K562 (cell line): ENCODE results near the gene GDF7. TPM values are rescaled to one million over a fixed set of nuclear protein-coding genes. Genes with fewer than 3 reads are reported as not detected.
A peak's percentile ranks its signal among the peaks of the same experiment; 100 is the strongest.

Source experiments
- DEAF1 ChIP-seq: fragments of 450-650 bp; formaldehyde crosslinking; IDR thresholded peaks from 2 replicates; pipeline ENCODE4 v1.4.0; 2020; ENCODE audit warnings: mild to moderate bottlenecking, moderate library complexity
- E2F3 ChIP-seq: fragments of 250-450 bp; sonication (Bioruptor Pico); IDR thresholded peaks from 2 replicates; pipeline ENCODE4 v1.4.0; 2020; ENCODE audit warnings: mild to moderate bottlenecking
- E4F1 ChIP-seq: fragments of 250-450 bp; sonication (Bioruptor Pico); IDR thresholded peaks from 2 replicates; pipeline ENCODE4 v1.5.0; 2021; ENCODE audit warnings: mild to moderate bottlenecking, borderline replicate concordance
- FOXA1 ChIP-seq: fragments of 450-650 bp; IDR thresholded peaks from 2 replicates; pipeline ENCODE4 v1.6.1; 2016; ENCODE audit warnings: mild to moderate bottlenecking, borderline replicate concordance
- GMEB1 ChIP-seq: fragments of 250-450 bp; sonication (Bioruptor Pico); IDR thresholded peaks from 2 replicates; pipeline ENCODE4 v1.4.0; 2020; ENCODE audit warnings: mild to moderate bottlenecking
- GTF2F1 ChIP-seq: IDR thresholded peaks from 2 replicates; pipeline ENCODE4 v1.6.1; 2011; ENCODE audit warnings: low read depth, low read length, improper control_type of control experiment
- KLF16 ChIP-seq: IDR thresholded peaks from 2 replicates; pipeline ENCODE4 v1.6.1; 2016; ENCODE audit warnings: antibody characterized with exemption
- NR1H2 ChIP-seq: sonication (generic); formaldehyde crosslinking; IDR thresholded peaks from 2 replicates; pipeline ENCODE4 v1.4.0; 2020; ENCODE audit warnings: mild to moderate bottlenecking, missing genetic modification reagents
- PCBP2 ChIP-seq: fragments of 200-400 bp; formaldehyde crosslinking; IDR thresholded peaks from 2 replicates; pipeline ENCODE4 v1.6.1; 2018; ENCODE audit warnings: low read length, low read depth, mild to moderate bottlenecking, moderate library complexity; ENCODE audit not compliant: poor library complexity, severe bottlenecking
- RBM34 ChIP-seq: fragments of 200-400 bp; formaldehyde crosslinking; IDR thresholded peaks from 2 replicates; pipeline ENCODE4 v1.6.1; 2018; ENCODE audit warnings: low read length, borderline replicate concordance; ENCODE audit not compliant: insufficient read depth
- SIRT6 ChIP-seq: IDR thresholded peaks from one replicate; pipeline ENCODE4 v1.6.1; 2012; ENCODE audit warnings: low read depth, mild to moderate bottlenecking, control low read depth, inconsistent platforms, low read length, moderate library complexity
- SMAD4 ChIP-seq: fragments of 250-450 bp; sonication (Bioruptor Pico); conservative IDR thresholded peaks from 2 replicates; pipeline ENCODE4 v1.8.0; 2021; ENCODE audit warnings: inconsistent platforms, mild to moderate bottlenecking, moderate library complexity
- SNAPC5 ChIP-seq: fragments of 250-450 bp; sonication (Bioruptor Pico); IDR thresholded peaks from 2 replicates; pipeline ENCODE4 v1.8.0; 2021; ENCODE audit warnings: moderate library complexity, mild to moderate bottlenecking, inconsistent platforms
- TCF7 ChIP-seq: sonication (generic); IDR thresholded peaks from 2 replicates; pipeline ENCODE4 v1.6.1; 2016; ENCODE audit warnings: antibody characterized with exemption, borderline replicate concordance
- USF1 ChIP-seq: sonication (generic); formaldehyde crosslinking; IDR thresholded peaks from 2 replicates; pipeline ENCODE4 v1.9.0; 2022; ENCODE audit warnings: mild to moderate bottlenecking, missing genetic modification reagents
- XRCC5 ChIP-seq: fragments of 200-400 bp; formaldehyde crosslinking; IDR thresholded peaks from 2 replicates; pipeline ENCODE4 v1.6.1; 2017; ENCODE audit warnings: low read depth, mild to moderate bottlenecking, low read length
- YY1 ChIP-seq, 3 experiments: IDR thresholded peaks; 2 replicates each; pipeline ENCODE4 v1.6.1; 2011; ENCODE audit warnings: low read length in 2 of 3, mild to moderate bottlenecking in 2 of 3, moderate library complexity in 2 of 3, borderline replicate concordance in 1 of 3, control low read depth in 1 of 3, low read depth in 1 of 3; ENCODE audit not compliant: insufficient read depth in 3 of 3, insufficient replicate concordance in 2 of 3, control insufficient read depth in 1 of 3, insufficient read length in 1 of 3; ENCODE audit errors: extremely low read depth in 1 of 3
- ZBED1 ChIP-seq: IDR thresholded peaks from 2 replicates; pipeline ENCODE4 v1.6.1; 2014
- ZBTB7A ChIP-seq: IDR thresholded peaks from 2 replicates; pipeline ENCODE4 v1.6.1; 2011; ENCODE audit warnings: low read depth, mild to moderate bottlenecking, low read length, moderate library complexity, borderline replicate concordance; ENCODE audit not compliant: control insufficient read depth
- ZNF140 ChIP-seq: fragments of 250-450 bp; sonication (Bioruptor Pico); IDR thresholded peaks from 2 replicates; pipeline ENCODE4 v1.8.0; 2021; ENCODE audit warnings: moderate library complexity, mild to moderate bottlenecking, inconsistent platforms
- ZNF75A ChIP-seq: fragments of 450-650 bp; formaldehyde crosslinking; IDR thresholded peaks from 2 replicates; pipeline ENCODE4 v1.4.0; 2020; ENCODE audit warnings: mild to moderate bottlenecking
- polyA plus RNA-seq, 8 experiments: library from polyadenylated mRNA; depleted of rRNA in 4 of 8; stranded (reverse) in 5 of 8; unstranded in 3 of 8; fragments of >200 nt; fragmentation: Nextera tagmentation in 2 of 8; fragmentation: Illumina TruSeq in 1 of 8; extraction: Ambion mirVana in 2 of 8; extraction: Trizol in 1 of 8; gene quantifications; 2 replicates each; pipeline versions ENCODE4 v1.2.1 to v1.2.3, GENCODE V29; 2011 to 2014; ENCODE audit warnings: inconsistent platforms in 1 of 8, missing spikeins in 1 of 8
- total RNA-seq, 7 experiments: library from RNA; depleted of rRNA in 6 of 7; stranded (reverse); fragments of >200 nt in 6 of 7; fragmentation: Illumina TruSeq in 2 of 7; extraction: Trizol in 2 of 7; gene quantifications; 2 replicates each; pipeline versions ENCODE4 v1.2.1 to v1.2.3, GENCODE V29; 2011 to 2021; ENCODE audit warnings: low replicate concordance in 1 of 7

The GDF7 gene
- total and polyA plus RNA-seq, 9 of the 15 experiments (the other 6 are each of a cell fraction or from before 2014, with no cell fraction given): 0.01 TPM; not detected in 7

- TF ChIP-seq YY1 (IDR thresholded peaks at IDR 0.05; ENCODE audit: borderline replicate concordance in 1 of 3, control insufficient read depth in 1 of 3, extremely low read depth in 1 of 3, insufficient read depth in 3 of 3, insufficient read length in 1 of 3, insufficient replicate concordance in 2 of 3, low read depth in 1 of 3, low read length in 2 of 3) (peak in 1 of 3 experiments; percentile 22), SIRT6 (no peak), FOXA1 (no peak), GTF2F1 (no peak), RBM34 (no peak), ZBTB7A (no peak), XRCC5 (no peak), E4F1 (CRISPR knock-in tag) (no peak), ZBED1 (no peak), TCF7 (no peak), ZNF75A (CRISPR knock-in tag) (no peak), SMAD4 (CRISPR knock-in tag) (no peak), GMEB1 (CRISPR knock-in tag) (no peak), SNAPC5 (no peak), USF1 (CRISPR knock-in tag) (peak; percentile 19; the same call in 1 of the 2 replicates), KLF16 (no peak), E2F3 (no peak), ZNF140 (CRISPR knock-in tag) (no peak), PCBP2 (no peak), NR1H2 (CRISPR knock-in tag) (no peak), DEAF1 (CRISPR knock-in tag) (peak; percentile 48)
These were observed 24.6 kb upstream of the GDF7 start (continued) for GRCh38 chr2:20642055-20642971.
